Measurements from ENCODE around the gene GLT8D2.
"Not testable (repeated sequence)": the region's sequence is repeated elsewhere in the genome, so short reads cannot be mapped to it uniquely, and the experiment has no call there.

GRCh38 chr12:104021862-104022261 lies 28.1 kb downstream of the GLT8D2 start:
- TF ChIP-seq CTCF (IDR thresholded peaks at IDR 0.05; ENCODE audit: low read depth, low read length); EZH2phosphoT487 (IDR thresholded peaks at IDR 0.05; ENCODE audit: low read depth): not testable (repeated sequence)
